Activated CD8-positive, alpha-beta T cell treated with anti-CD3 and anti-CD28 coated beads for 36 hours (primary cell): ENCODE measurements around the gene GSTM3. TPM values are rescaled to one million over a fixed set of nuclear protein-coding genes. Genes with fewer than 3 reads are reported as not detected.

Source experiments
- total RNA-seq, 2 experiments: library from RNA; stranded (reverse); gene quantifications; one replicate each; pipeline ENCODE4 v1.2.3, GENCODE V29; 2021

Gene GSTM3
- total RNA-seq, 2 experiments from 2014 or later, result 40.8 to 42.0 TPM

Other genes with a start within 250 kb of the GSTM3 start
- 1 to 10 TPM; 7.0 to 9.5 TPM for gene CYB561D1, start 246.9 kb downstream of the GSTM3 start, total RNA-seq
- 1 to 10 TPM; 1.3 to 1.7 TPM for gene AMIGO1, start 231.3 kb downstream of the GSTM3 start, total RNA-seq
- gene GPR61, start 201.2 kb downstream of the GSTM3 start, total RNA-seq, result under 1 TPM in 1 of 2 experiments, not detected in 1; 0.22 TPM
- gene GNAI3, start 192.4 kb downstream of the GSTM3 start, total RNA-seq, result 1 to 10 TPM; 7.5 to 7.7 TPM
- gene GNAT2, start 121.4 kb downstream of the GSTM3 start, total RNA-seq, result under 1 TPM; 0.81 to 0.88 TPM
- gene AMPD2, start 121.2 kb downstream of the GSTM3 start, total RNA-seq, result 100 to 1,000 TPM; 107 to 119 TPM
- gene GSTM4, start 84.9 kb downstream of the GSTM3 start, total RNA-seq, result 10 to 100 TPM in 1 of 2 experiments, 1 to 10 TPM in 1; 8.3 to 10.5 TPM
- gene GSTM2, start 73.0 kb downstream of the GSTM3 start, total RNA-seq, result 10 to 100 TPM; 13.6 to 16.2 TPM
- 10 to 100 TPM; 47.9 to 49.6 TPM for gene GSTM1, start 53.2 kb downstream of the GSTM3 start, total RNA-seq
- under 1 TPM; 0.49 to 0.50 TPM for gene GSTM5, start 28.8 kb downstream of the GSTM3 start, total RNA-seq
- not detected for gene EPS8L3, start 22.9 kb upstream of the GSTM3 start, total RNA-seq
- 10 to 100 TPM; 28.3 to 33.3 TPM for gene CSF1, start 169.8 kb upstream of the GSTM3 start, total RNA-seq
- 10 to 100 TPM; 77.8 to 79.1 TPM for gene AHCYL1, start 243.7 kb upstream of the GSTM3 start, total RNA-seq